Umbilical cord (tissue), 2 donors: ENCODE data around the gene CEP41. TPM values are rescaled to one million over a fixed set of nuclear protein-coding genes. Genes with fewer than 3 reads are reported as not detected.

Source experiments
- DNase-seq: peaks from one replicate; pipeline ENCODE4 v3.0.0-alpha.2; 2015; ENCODE audit warnings: low spot score
- total RNA-seq: library from RNA; depleted of rRNA; stranded (reverse); fragments of >200 nt; gene quantifications from one replicate; pipeline ENCODE4 v1.2.3, GENCODE V29; 2014; ENCODE audit warnings: low replicate concordance; ENCODE audit not compliant: insufficient read depth

The CEP41 gene
- total RNA-seq, 1 donor from 2014 or later: 6.7 TPM

DNA sequence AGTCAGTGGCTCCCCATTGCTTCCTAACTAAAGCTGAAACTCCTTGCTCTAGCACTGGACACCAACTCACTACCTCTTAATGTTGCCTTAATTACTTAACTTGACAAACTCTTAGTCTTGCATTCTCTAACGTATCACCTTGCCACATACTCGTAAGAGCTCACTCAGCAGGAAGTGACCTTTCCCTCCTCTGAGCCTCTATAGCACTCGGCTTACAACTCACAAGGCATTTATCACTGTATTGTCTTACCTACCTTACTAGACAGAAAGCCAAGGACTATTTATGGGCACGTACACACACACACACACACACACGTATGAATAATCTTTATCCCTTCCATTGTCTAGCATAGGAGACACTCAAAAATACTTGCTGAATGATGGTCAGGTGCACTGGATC lies 21.2 kb downstream of the CEP41 start:
- no peak for DNase-seq

DNA sequence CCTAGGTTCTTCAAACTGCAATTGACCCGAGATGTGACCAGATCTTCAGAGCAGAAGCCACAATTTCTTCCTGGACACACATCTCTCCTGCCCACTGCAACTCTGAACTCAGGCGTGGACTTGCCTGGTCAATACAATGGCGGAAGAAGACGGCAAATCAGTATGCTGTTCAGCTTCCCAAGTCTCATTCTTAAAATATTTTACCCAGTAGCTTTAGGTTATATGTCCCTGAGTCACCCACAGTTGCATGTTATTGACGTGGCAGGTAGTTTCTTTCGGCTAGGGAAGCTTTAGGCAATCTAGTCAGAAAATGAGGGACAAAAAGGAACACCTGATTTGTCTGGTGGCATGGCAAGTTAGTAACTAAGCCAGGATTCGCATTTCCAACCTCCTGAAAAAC lies 22.5 kb downstream of the CEP41 start:
- DNase-seq: no peak

DNA sequence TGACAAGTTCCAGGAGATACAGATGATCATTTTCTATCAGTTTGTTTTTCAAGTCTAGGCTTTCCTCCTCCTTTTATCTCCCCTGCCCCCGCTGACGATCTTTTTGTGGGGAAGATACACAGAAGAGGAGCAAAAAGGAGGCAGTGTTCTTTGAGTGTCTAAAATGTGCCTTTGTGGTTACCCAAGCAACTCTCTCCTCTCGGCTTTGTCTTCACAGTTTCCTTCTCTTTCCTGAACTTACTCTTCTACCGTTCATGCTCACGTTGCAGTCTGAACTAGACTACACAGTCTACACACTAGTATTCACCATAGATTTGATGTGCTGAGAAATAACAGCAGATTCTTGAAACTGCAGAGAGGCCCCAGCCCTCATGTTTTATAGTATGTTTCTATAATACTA lies 23.6 kb downstream of the CEP41 start:
- peak; percentile 55 for DNase-seq

DNA sequence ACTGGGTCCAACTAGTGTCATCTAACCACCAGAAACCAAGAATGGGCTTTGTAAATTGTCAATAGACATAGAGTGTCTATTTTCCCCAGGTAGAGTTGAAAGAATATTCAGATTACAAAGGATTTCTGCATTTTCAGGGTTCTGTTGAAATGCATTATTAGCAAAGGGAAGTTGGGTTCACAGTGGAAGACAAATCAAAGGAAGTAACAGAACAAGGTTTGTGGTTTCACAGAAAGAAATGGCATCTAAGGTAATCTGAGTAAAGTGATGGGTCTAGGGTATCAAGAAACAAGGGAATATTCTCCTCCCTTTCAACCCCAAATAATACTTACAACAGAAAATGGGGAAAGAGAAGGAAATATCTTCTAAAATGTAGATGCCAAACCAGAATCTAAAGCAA lies 25.8 kb downstream of the CEP41 start:
- no peak for DNase-seq

DNA sequence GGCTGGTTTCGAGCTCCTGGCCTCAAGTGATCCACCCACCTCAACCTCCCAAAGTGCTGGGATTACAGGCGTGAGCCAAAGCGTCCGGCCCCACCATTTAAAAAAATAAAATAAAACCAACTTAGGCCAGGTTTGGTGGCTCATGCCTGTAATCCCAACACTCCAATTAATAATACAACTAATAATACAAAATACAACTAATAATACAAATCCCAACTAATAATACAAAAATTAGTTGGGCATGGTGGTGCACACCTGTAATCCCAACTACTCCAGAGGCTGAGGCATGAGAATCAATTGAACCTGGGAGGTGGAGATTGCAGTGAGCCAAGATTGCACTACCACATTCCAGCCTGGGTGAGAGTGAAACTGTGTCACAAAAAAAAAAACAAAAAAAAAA lies 27.6 kb downstream of the CEP41 start:
- no peak for DNase-seq

DNA sequence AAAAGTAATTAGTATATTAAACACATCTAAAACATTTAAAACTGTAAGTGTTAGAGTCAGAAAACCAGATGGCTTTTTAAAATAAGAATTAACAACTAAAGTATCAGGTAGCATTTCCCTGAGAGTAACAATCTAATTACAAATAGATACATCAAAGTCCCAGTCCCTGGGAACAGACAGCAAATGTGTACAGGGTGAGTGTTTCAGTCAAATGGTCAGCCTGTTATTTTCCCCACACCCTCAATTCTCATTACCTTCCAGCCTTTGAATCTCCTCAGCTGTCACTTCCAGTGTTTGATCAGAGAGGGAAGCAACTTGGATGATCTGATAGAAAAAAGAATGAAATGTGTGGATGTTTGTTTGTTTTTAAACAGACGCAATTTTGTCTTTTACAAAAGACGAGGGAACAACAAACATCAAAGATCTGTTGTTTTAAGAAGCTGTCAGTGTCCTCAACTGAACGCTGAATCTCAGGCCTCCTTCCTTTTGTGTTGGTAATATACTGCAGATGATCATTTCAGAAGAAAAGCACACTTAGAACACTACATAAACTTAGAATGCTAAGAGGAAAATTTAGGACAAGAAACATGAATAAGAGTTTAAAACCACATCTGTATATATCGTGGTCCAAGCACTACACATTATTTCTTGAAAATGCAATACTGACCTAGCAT lies 29.8 kb downstream of the CEP41 start:
- no peak for DNase-seq

DNA sequence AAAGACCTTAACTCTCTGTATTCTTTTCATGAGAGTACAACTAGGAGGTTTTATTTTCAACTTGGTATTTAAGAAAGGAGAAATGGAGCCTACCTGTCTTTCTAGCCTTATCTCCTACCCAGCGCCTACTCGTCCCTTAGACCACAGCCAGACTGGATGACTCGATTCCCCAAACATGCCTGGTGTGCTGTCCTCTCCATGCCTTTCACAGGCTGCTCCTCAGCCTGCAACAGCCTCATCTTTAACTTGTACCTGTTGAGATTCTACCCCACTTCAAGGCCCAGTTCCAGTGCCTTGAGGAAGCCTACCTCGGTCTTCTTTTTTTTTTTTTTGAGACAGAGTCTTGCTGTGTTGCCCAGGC lies 31.1 kb downstream of the CEP41 start:
- DNase-seq: no peak

DNA sequence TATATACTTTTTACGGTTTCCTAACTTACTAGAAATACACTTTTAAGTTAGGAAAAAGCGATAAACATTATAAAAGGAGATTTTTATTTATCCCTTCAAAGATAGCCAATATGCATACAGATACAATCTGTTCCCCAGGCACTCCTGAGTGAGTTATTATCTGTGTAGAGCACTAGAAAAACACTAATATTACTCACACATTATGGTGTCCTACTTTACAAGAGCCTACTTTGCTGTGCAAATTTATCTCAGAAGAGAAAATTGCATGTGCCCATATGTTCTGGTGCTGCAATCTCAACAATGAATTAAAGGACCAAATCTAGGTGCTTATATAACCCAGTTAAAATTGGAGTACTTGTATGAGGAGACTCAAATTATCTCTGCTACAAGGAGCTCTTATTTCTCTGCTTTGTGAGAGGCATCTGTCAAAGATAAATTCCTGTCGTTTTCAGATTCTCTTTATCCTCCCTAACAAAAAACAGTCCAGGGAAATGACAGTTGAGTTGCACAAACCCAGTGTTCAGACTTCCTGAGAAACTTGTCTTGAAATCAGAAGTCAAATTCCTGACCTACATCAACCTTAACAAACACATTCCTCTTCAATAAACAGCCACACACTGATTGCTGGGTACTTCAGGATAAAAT lies 31.6 kb downstream of the CEP41 start:
- peak; percentile 84 for DNase-seq

DNA sequence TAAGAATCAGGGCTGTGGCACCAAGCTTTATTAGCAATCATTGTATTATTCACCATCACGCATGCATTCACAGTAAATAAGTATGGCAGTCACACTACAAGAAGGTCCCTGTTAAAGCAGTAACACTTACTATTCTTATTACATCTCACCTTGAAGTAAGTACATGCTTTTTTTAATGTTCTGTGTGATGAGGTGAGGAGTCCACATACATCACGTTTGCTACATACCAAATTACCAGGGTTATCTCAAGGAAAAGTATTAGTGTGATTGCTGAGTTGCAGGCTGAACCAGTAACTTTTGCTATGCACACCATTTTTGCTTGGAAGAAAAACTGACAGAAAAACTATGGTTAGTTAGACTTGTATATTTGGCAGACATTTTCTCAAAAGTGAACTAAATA lies 35.8 kb downstream of the CEP41 start:
- no peak for DNase-seq

DNA sequence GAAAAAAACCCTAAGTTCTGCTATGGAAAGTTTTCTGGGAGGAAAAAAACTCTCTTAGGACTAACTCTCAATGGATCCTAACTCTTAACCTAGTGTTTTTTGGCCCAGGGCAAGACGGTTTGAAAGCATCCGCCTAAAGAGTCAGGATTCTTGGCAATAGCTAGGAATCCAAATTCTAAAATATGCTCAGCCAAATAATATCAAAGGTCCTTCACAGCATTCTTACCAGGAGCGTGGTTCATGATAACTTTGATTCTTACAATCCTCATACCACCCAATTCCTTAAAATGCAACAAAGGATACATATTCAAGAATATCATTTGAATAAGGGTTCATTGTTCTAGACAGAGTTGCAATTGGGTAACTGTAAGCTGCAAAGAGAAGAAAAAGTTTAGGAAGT lies 39.2 kb downstream of the CEP41 start:
- DNase-seq: no peak

DNA sequence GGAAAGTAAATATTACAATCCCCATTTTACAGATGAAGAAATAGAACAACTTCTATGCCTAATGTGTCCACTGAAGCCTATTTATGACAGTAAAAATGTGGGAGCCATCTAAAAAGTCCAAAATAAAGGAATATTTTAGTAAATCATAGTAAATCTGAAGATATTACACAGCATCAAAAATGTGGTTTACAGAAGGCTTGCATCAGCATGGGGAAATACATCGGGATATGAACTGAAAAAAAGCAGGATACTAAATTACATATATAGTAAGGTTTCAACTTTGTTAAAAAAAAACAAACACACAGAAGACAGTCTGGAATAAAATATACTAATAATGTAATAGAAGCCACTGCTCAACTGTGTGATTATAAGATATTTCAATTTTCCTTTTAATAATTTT lies 39.7 kb downstream of the CEP41 start:
- no peak for DNase-seq

DNA sequence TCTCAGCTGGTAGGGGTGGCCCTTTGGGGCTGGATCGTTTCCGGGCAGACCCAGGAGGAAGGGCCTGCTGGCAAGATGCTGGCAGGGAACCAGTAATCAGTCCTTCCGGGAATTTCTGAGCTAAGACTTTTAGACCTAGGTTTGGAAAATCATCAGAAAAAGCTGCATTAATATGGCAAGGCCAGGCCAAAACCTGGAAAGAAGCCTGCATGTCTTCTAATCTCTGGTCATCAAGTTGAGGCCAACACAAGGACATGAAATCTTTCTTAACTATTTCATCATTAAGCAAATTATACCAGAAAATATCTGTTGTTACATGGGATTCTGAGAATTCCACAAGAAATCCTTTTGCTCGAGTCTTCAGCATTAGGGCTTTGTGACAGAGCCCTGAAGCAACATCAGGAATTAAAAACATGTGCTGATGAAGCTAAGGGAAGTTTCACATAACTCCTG lies 40.7 kb downstream of the CEP41 start:
- peak; percentile 90 for DNase-seq

DNA sequence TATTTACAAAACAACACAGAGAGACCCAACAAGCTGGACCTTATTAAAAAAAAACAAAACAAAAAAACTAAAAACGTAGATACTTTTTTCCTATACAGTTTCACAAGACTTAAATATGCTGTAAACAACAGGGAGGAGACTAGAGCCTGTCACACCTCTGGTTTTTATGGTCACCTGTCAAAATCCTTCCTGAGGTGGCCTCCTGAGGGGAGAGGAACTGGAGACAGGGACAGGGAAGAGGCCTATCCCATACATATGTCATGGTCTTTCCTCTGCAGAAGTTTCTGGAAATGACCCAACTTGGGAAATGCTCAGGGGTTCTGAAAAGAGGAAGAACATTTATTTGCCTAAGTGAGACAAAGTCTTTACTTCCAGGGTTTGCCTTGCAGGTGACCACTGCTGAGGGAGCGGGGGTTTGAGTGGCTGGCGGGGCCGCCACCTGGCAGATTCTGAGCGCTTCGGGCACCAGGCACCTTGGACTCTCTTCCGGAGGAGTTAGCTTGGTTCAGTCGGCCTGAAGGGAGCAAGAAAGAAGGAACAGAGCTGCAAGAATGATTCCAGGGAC lies 42.2 kb downstream of the CEP41 start:
- no peak for DNase-seq

DNA sequence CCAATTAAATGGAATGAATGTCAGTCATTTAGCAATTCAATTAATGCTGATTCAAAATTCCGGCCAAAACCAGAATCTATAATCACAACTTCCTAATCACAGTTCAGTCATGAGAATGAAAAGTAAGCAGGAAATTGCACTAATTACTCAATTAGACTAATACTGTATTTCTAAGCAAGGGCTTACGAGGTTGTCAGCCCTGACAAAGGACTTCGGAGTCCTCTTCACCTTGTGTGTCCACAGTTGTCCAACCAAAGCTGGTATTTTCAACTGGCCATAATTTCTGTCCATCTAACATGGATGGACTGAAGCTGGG lies 43.1 kb downstream of the CEP41 start:
- no peak for DNase-seq

DNA sequence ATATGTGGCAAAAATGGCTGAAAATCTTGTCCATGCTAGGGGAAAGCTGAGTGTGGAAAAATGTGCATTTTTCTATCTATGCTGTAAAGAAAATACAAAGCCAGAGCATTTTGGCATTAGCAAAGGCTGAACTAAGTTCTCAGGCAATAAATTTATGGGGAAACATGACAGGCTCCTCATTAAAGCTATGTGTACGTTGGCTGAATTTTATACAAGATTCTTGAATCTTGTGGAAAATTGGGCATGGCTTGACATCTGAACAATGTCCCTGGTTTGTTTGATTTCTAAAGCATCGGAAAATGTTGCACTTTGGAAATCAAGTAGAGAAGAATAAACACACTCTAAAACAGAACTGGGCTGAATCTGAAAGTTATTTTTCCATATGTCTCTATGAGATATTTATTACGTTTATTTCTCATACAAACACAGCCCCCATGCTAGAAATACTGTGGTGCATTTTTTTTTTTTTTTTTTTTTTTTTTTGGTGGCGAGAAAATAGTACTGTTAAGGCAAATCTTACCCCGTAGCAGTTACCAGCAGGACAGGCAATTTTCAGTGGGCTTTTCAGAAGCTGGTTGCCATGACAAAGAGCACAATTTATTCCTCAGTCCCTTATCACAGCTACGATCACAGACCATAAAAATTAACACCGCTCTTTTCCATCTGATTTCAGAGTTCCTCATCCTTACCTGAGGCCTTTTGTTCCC lies 43.6 kb downstream of the CEP41 start:
- peak; percentile 87 for DNase-seq

DNA sequence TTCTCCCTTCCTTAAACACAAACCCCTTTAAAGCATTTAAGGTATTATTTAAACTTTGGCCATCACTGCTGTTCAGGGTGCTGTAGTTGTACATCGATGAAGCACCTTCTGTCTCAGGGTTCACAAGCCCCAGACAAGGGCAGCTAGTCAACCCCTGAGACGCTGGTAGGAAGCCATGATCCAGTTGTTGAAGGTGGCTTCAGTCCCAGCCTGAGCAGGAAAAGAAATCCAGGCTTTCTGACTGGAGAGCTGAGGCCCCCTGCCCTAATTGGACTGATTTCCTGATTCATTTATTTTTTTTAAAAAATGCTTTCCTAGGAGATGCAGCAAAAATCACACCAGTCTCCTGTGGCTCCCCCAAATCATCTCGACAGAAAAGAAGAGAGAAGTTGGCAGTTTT lies 44.7 kb downstream of the CEP41 start:
- DNase-seq: no peak

DNA sequence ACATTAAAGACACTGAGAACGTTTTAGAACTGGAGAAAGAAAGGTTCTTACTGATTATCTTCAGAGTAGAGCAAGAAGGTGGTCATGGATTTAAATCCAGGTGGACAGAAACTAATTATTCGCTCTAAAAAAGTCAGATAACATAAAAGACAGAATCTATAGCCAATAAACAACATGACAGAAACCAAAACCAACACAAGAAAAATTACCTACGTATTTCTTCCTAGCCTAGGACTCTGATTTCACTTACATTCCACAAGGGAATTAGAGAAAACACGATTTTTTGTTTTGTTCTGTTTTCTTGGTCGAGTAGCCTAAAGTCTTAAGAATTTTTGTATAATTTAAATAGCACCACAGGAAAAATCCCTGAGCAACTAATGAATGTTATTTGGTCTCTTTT lies 45.4 kb downstream of the CEP41 start:
- no peak for DNase-seq

DNA sequence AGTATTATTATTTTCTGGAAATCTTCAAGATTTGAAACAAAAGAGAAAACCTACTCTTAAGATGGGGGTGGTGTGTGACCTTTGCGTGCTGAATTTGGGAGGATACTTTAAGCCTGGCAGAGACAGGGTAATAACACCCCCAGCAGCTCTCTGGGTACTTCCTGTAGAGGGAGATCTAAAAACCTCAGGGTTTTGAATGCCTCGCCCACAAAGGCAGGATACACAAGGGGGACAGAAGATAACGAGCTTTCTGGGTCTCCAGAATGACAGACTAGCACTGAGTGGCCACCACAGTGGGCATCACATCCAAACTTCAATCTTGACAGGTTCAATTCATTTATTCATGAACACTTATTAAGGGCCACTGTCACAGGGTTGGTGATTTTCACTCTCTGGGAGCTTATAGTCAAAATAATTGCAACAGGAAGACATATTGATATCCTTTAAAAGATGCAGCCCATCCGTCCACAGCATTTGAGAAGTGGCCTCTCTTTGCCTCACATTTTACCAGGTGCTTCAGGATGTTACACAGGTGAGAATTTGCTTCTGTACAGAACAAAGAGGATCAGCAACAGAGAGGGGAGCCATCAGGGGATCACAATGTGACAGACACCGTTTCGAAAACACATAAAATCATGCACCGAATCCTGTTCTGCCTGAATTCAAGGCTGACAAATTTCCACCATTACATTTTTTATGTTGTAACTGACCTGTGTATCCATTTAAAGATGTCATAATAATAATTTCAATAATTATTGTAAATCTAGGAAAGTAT lies 46.2 kb downstream of the CEP41 start:
- no peak for DNase-seq

DNA sequence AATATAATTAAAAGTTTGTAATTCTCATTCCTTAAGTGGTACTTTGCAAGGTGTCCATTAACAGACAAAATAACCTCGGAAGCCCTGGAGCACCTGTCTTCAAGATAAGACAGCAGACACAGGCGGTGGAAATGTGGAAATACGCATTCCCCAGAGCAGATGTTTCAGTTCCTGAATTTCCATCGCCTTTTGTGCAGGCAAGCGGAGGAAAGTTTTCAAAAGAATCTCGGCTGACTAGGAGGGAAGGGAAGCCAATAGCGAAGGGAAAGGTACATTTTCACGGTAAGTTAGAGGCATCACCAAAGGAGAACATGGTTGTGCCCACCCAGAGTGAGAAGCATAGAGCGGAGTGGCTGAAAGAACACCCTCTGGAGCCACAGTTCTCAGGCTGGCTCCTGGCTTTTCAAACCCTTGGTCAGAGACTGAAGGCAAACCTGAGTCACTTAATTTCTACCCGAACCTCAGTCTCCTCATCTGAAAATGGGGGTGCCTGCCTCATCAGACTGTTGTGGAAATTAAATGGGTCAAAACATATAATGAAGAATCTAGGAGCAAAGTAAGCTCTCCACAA lies 46.9 kb downstream of the CEP41 start:
- DNase-seq: no peak

DNA sequence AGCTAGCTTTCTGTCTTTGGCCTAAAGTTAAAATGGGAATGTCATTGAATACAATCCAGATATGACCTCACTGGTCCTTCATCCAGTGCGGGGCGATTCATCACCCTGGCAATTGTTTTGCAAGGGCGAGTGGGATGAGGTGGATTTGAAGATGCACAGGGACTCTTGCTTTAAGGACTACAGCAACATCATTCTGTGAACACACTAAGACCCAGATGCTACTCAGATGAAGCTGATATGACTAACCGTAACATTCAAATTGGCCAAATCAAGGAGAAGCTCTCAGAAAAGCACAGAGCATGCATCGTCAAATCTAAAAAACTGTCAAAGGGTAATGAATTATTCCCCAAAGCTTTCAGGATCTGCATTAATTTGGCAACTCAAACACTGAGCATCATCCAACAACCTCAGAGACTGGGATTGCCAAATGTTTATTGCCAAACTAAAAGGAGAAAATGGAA lies 47.7 kb downstream of the CEP41 start:
- DNase-seq: peak; percentile 56

DNA sequence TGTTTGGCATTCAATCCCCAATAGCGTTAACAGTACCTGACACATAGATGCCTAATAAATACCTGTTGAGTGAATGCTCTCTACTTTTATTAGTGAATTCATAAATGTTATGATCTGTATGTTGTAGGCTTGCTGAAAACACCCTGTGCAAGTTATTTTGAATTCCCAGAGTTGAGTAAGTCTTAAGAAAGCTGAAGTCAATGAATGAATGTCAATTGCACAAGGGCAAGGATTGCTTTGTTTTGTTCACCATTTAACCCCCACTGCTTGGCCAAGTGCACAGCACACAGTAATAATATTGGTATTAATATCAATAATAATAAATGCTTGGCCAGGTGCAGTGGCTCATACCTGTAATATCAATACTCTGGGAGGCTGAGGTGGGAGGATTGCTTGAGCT lies 50.3 kb downstream of the CEP41 start:
- no peak for DNase-seq

DNA sequence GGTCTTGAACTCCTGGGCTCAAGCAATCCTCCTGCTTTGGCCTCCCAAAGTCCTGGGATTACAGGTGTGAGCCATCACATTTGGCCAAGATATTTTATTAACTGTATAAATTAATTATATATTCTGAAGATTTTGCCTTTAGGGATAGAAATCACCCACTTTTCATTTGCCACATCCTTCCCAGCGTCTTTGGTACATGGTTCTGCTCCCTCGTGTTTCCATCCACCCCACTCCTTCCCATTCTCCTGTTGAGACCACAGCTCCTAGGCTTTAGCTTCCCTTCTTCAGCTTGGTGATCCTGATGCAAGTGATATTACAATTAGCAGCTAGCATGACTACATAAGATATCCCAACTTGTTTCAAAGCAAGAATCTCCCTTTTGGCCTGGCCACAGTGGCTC lies 52.1 kb downstream of the CEP41 start:
- DNase-seq: no peak
